Activated CD4-positive, alpha-beta T cell treated with anti-CD3 and anti-CD28 coated beads, Interleukin-2, amount 10 ng/mL, durations not matched to agents 7 days and 5 days (primary cell): ENCODE data around the gene SLCO4A1. TPM values are rescaled to one million over a fixed set of nuclear protein-coding genes. Genes with fewer than 3 reads are reported as not detected.
A peak's percentile ranks its signal among the peaks of the same experiment; 100 is the strongest.

Experiments used
- CTCF ChIA-PET: fragments of 350-600 bp; sonication (Branson Sonifier 250); formaldehyde crosslinking; loops from one replicate; lab custom pipeline; 2021; ENCODE audit warnings: antibody characterized with exemption; lab: Charles Lee
- POLR2A ChIA-PET: fragments of 350-600 bp; sonication (Branson Sonifier 250); formaldehyde crosslinking; loops from one replicate; lab custom pipeline; 2021; ENCODE audit warnings: antibody characterized with exemption; lab: Charles Lee
- DNase-seq: peaks from one replicate; pipeline ENCODE4 v3.0.0-alpha.2; 2020
- H3K27ac Mint-ChIP-seq: one replicate; pipeline ENCODE4 v1.8.0; 2021; ENCODE audit warnings: mild to moderate bottlenecking, moderate library complexity, mixed read lengths
- H3K27me3 Mint-ChIP-seq: one replicate; pipeline ENCODE4 v1.8.0; 2021; ENCODE audit warnings: mixed read lengths
- H3K36me3 Mint-ChIP-seq: one replicate; pipeline ENCODE4 v1.8.0; 2021; ENCODE audit warnings: low read depth, mixed read lengths
- H3K4me1 Mint-ChIP-seq: one replicate; pipeline ENCODE4 v1.8.0; 2021; ENCODE audit warnings: mixed read lengths
- H3K4me3 Mint-ChIP-seq: one replicate; pipeline ENCODE4 v1.8.0; 2021; ENCODE audit warnings: mild to moderate bottlenecking, moderate library complexity, mixed read lengths
- H3K9me3 Mint-ChIP-seq: one replicate; pipeline ENCODE4 v1.8.0; 2021; ENCODE audit warnings: mixed read lengths
- total RNA-seq, 2 experiments: library from RNA; stranded (reverse); gene quantifications; one replicate each; pipeline ENCODE4 v1.2.3, GENCODE V29; 2021

SLCO4A1 gene
- total RNA-seq, 2 experiments from 2014 or later = 54.2 to 55.2 TPM

DNA sequence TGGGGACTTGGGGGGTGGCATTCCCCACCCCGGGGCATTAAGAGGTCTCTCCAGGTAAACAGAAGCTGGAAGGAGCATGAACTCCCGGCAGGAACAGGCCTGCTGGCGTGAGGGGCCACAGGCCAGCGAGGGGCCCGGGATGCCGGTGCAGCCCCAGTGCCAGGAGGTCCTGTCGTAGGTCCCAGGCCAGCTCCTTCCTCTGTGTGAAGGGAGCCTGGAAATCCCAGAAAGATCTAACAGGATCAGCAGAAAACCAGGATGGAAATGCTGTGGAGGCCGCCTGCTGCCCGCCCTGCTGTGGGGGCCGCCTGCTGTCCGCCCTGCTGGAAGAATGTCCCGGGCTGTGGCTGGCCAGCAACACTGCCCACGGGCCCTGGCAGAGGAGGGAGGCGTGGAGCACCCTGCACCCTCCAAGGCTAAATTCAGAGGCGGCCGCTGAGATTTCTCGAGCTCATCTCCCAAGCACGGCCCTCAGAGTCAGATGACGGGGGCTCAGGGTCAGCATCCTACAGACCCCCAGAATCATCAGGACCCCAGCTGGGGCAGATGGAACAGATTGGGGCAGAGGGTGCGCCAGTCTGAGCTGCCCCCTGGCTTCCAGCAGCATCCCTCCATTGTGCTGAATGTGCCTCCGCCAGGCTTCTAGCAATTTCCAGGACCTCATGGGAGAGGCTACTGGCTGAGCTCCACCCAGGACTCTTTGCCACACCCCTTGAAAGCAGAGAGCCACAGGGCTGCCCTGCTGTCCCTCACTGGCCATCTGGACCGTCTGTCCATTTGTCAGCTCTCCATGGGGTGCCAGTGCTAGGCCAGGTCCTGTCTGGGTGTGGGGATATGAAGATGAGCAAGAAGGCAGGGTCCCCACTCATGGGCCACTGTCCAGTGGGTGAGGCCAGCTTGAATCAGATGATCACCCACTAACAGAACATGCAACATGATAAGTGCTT lies 32.2 kb upstream of the SLCO4A1 start:
- Mint-ChIP-seq H3K27ac (no peak overlapping the region), H3K27me3 (peaks cover 24% of the 10 kb centered on the region), H3K9me3 (peaks cover 3% of the 10 kb centered on the region), H3K4me3 (no peak overlapping the region), H3K4me1 (no peaks in the 10 kb centered on the region), H3K36me3 (no peaks in the 10 kb centered on the region)
- DNase-seq = no peak
- ChIA-PET CTCF (interaction anchor here (0.6 to 1.7 kb wide), 4 partner anchors 9 to 339 kb away, joined by 3 to 7 read pairs (median 5); no protein-coding TSS in a partner anchor), POLR2A (no interaction called here)

DNA sequence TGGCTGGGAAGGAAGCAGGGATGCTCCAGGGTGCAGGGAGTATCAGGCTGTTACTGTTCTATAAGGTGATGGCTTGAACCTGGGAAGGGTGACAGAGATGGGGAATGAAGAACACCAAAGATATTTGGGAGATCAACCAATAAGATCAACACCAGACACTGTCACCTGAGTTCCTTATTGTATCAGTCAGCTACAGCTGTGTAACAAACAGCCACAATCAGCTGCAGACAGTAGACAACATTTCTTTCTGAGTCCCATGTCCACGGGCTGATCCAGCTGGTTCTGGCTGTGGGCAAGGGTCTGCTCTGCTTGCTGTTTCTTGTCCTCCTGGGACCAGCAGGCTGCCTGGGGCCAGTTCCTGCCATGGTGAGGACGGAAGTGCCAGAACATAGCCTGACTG lies 31.3 kb upstream of the SLCO4A1 start:
- no peak overlapping the region for H3K4me3 Mint-ChIP-seq
- DNase-seq = no peak
- H3K36me3 Mint-ChIP-seq = no peaks in the 10 kb centered on the region
- no peak overlapping the region for H3K27ac Mint-ChIP-seq
- H3K4me1 Mint-ChIP-seq = peaks cover 2% of the 10 kb centered on the region
- CTCF ChIA-PET = interaction anchor here (0.5 to 1.7 kb wide), 2 partner anchors 8 to 139 kb away, joined by 4 to 7 read pairs; no protein-coding TSS in a partner anchor
- peaks cover 3% of the 10 kb centered on the region for H3K9me3 Mint-ChIP-seq
- peaks cover 23% of the 10 kb centered on the region for H3K27me3 Mint-ChIP-seq
- POLR2A ChIA-PET = no interaction called here

DNA sequence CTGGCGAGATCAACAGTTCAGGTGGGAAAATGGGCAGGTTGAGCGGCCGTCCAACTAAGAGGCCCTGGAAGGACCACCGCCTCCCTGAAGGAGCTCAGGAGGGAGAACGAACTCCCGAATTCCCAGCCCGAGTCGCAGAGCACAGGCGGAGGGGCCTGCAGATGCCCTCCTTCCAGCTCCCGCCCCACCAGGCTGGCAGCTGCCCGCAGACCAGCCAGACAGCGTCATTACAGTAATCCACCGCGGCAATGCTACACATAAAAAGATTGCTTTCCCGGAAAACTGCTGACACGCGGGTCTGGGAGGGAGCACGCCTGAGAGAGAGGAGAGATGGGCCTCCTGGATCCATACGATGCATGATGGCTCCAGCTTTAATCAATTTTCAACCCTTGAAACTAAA lies 30.5 kb upstream of the SLCO4A1 start:
- Mint-ChIP-seq H3K27me3 (peaks cover 18% of the 10 kb centered on the region), H3K9me3 (peaks cover 3% of the 10 kb centered on the region), H3K4me3 (no peak overlapping the region), H3K27ac (no peak overlapping the region), H3K36me3 (no peaks in the 10 kb centered on the region), H3K4me1 (peaks cover 5% of the 10 kb centered on the region)
- ChIA-PET CTCF (interaction anchor here (1.0 kb wide), 1 partner anchor 9 kb away, joined by 4 read pairs; no protein-coding TSS in a partner anchor), POLR2A (no interaction called here)
- no peak for DNase-seq

DNA sequence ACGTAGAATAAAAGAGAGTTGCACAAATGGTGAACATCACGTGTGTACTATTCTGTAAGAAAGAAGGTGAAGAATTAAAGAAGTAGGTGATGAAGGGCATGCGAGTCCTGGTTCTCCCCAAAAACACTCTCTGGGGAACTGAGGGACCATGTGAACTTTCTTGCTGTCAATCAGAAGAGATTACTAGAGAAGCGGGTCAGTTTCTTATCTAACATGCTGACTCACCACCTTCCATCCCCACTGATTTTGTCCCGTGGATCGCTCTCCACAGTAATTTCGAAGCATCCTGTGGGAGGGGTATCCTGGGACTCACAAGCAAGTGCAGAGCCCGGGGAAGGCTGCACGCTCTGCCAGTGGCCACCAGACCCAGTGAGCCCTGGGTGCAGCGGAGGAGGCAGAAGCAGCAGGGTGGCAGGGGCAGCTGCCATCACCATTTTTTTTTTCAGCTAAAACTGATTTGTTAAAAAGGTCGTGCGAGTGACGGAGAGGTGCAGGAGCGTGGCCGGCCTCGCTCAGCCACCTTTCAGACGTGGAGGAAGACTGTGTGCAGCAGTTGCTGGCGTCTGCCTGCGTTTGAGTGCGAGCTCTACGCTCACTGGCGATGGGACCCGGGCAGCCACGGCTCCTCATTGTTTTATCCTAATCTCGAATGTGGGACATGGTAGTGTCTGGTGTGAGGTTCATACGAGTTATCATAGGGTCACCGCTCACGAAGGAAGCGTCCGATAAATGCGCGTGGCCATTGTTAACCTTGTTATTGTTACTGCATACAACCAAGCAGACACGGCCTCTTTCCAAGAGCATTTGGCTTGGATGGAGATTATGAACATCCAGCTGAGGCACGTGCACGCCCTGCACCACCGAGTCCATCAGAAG lies 28.0 kb upstream of the SLCO4A1 start:
- Mint-ChIP-seq H3K36me3 (no peaks in the 10 kb centered on the region), H3K9me3 (peaks cover 3% of the 10 kb centered on the region), H3K27me3 (peaks cover 13% of the 10 kb centered on the region), H3K27ac (no peak overlapping the region), H3K4me3 (no peak overlapping the region), H3K4me1 (peaks cover 30% of the 10 kb centered on the region)
- CTCF ChIA-PET = interaction anchor here (0.7 to 1.5 kb wide), 2 partner anchors 11 to 352 kb away, joined by 3 read pairs; no protein-coding TSS in a partner anchor
- POLR2A ChIA-PET = no interaction called here
- no peak for DNase-seq

- H3K36me3 Mint-ChIP-seq = no peaks in the 10 kb centered on the region
- H3K27me3 Mint-ChIP-seq = peaks cover 13% of the 10 kb centered on the region
- peaks cover 31% of the 10 kb centered on the region for H3K4me1 Mint-ChIP-seq
- no peak overlapping the region for H3K4me3 Mint-ChIP-seq
- ChIA-PET POLR2A (no interaction called here), CTCF (no interaction called here)
- peaks cover 3% of the 10 kb centered on the region for H3K9me3 Mint-ChIP-seq
- H3K27ac Mint-ChIP-seq = no peak overlapping the region
- no peak for DNase-seq
These were observed 27.2 kb upstream of the SLCO4A1 start for GRCh38 chr20:62614961-62615680.

- no peaks in the 10 kb centered on the region for H3K9me3 Mint-ChIP-seq
- peaks cover 13% of the 10 kb centered on the region for H3K27me3 Mint-ChIP-seq
- DNase-seq = no peak
- H3K27ac Mint-ChIP-seq = peak overlapping the region; percentile 20
- CTCF ChIA-PET = interaction anchor here (1.0 to 2.1 kb wide), 4 partner anchors 12 to 234 kb away, joined by 3 to 11 read pairs (median 4); no protein-coding TSS in a partner anchor
- POLR2A ChIA-PET = no interaction called here
- H3K4me1 Mint-ChIP-seq = peaks cover 31% of the 10 kb centered on the region
- H3K36me3 Mint-ChIP-seq = no peaks in the 10 kb centered on the region
- H3K4me3 Mint-ChIP-seq = no peak overlapping the region
These were observed 26.5 kb upstream of the SLCO4A1 start for GRCh38 chr20:62615750-62616251.

DNA sequence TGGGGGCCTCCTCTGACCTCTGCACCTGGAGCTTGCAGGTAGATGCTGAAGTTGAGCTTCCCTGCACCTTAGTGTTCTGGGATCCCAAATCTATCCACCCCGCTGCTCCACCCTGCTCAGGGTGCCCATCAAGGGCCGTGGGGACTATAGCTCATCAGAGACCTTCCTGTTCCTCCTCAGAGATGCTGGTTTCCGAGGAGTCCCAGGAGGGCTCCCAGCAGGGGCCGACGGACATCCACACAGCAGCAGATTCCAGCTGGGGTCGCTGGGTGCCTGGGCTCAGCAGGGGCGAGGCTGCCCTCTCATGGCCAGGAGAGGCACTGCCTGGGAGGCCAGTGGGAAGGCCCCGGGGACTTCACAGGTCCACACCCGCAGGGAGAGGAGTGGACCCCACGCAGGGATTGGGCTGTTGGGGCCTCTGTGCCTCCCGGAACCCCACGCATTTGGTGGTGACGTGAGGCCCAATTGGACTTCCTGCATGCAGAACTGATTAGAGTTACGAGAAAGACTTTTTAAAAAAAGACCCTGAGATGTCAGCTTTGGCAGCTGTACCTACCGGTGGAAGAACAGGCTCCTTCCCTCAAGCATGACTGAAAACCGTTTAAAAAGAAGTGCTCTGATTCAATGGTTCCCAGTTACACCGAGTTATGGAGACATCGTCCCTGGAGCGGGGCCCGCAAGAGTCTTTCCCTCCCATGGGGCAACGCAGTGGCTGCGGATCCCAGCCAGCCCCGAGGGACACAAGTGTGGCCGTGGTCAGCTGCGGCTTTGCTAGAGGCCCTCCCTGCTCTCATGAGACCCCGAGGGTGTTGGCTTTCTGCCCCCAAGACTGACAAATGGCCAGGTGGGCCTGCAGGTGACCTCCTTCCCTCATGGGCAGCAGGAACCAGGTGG lies 25.3 kb upstream of the SLCO4A1 start:
- peak; percentile 70 for DNase-seq
- H3K4me1 Mint-ChIP-seq = peaks cover 38% of the 10 kb centered on the region
- H3K27me3 Mint-ChIP-seq = peaks cover 13% of the 10 kb centered on the region
- H3K9me3 Mint-ChIP-seq = no peaks in the 10 kb centered on the region
- H3K36me3 Mint-ChIP-seq = no peaks in the 10 kb centered on the region
- H3K4me3 Mint-ChIP-seq = no peak overlapping the region
- peak overlapping the region; percentile 95 for H3K27ac Mint-ChIP-seq
- ChIA-PET CTCF (interaction anchor here (0.6 to 2.7 kb wide), 19 partner anchors 8 to 235 kb away, joined by 3 to 11 read pairs (median 4); partner anchors contain the start of gene SLCO4A1), POLR2A (no interaction called here)

DNA sequence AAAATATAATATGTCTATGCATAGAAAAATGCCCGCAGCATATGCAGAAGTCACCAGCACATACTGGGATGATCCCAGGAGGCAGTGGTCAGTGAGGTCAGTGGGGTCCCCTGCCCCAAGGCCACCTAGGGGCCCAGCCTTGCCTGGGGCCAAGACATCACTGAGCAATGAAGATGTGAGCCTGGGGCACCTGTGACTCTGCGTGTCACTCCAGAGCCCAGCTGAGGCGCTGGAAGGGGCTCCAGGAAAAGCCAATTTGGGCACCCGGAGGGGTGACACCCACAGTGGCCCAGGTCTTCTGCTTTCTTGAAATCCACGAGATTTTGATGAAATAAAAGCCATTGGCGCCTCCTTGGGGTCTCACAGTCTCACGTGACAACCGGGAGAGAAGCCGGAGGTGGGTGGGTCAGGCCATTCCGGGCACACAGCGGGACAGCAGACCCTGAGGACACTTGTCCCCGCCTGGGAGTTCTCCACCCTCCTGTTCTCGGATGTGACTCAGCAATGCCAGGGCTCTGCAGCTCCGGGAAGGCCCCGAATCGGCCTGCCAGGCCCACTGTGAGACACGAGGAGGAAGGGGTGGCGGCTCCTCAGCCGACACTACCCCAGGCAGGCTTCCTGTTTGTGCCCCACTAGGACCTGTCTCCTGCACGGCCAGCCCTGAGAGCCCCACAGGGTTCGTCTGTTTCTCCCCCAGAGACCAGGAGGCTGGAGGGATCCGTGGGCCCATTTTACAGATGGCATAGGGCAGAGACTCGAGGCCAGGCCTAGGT lies 24.4 kb upstream of the SLCO4A1 start:
- Mint-ChIP-seq H3K4me1 (peaks cover 43% of the 10 kb centered on the region), H3K27ac (peak overlapping the region; percentile 95), H3K27me3 (peaks cover 10% of the 10 kb centered on the region), H3K9me3 (no peaks in the 10 kb centered on the region), H3K36me3 (no peaks in the 10 kb centered on the region), H3K4me3 (peak overlapping the region; percentile 43)
- CTCF ChIA-PET = interaction anchor here (0.8 to 2.7 kb wide), 11 partner anchors 7 to 110 kb away, joined by 3 to 10 read pairs (median 4); partner anchors contain the start of gene SLCO4A1
- POLR2A ChIA-PET = no interaction called here
- DNase-seq = peak; percentile 61

GRCh38 chr20:62618611-62619529 lies 23.4 kb upstream of the SLCO4A1 start:
- ChIA-PET CTCF (interaction anchor here (0.9 to 2.7 kb wide), 3 partner anchors 9 to 33 kb away, joined by 3 to 10 read pairs (median 7); partner anchors contain the start of gene SLCO4A1), POLR2A (no interaction called here)
- H3K4me3 Mint-ChIP-seq = peak overlapping the region; percentile 43
- H3K4me1 Mint-ChIP-seq = peaks cover 53% of the 10 kb centered on the region
- peak overlapping the region; percentile 95 for H3K27ac Mint-ChIP-seq
- peak; percentile 50 for DNase-seq
- no peaks in the 10 kb centered on the region for H3K9me3 Mint-ChIP-seq
- H3K36me3 Mint-ChIP-seq = no peaks in the 10 kb centered on the region
- H3K27me3 Mint-ChIP-seq = peaks cover 7% of the 10 kb centered on the region

- CTCF ChIA-PET = no interaction called here
- peaks cover 62% of the 10 kb centered on the region for H3K4me1 Mint-ChIP-seq
- no peak for DNase-seq
- no peak overlapping the region for H3K4me3 Mint-ChIP-seq
- H3K36me3 Mint-ChIP-seq = no peaks in the 10 kb centered on the region
- POLR2A ChIA-PET = no interaction called here
- no peak overlapping the region for H3K27ac Mint-ChIP-seq
- H3K9me3 Mint-ChIP-seq = no peaks in the 10 kb centered on the region
- no peaks in the 10 kb centered on the region for H3K27me3 Mint-ChIP-seq
These were observed 21.7 kb upstream of the SLCO4A1 start for GRCh38 chr20:62620625-62621024.
